Suprapubic skin (tissue), 4 donors: Measurements from ENCODE around the gene PARN. TPM values are rescaled to one million over a fixed set of nuclear protein-coding genes. Genes with fewer than 3 reads are reported as not detected.
"Not testable (repeated sequence)": the region's sequence is repeated elsewhere in the genome, so short reads cannot be mapped to it uniquely, and the experiment has no call there.

Experiments used
- DNase-seq, 2 donors: peaks; one replicate each; pipeline ENCODE4 v3.0.0-alpha.2; 2019; ENCODE audit warnings: low spot score in 2 of 2
- H3K27ac ChIP-seq: fragments of 200-600 bp; sonication (generic); one replicate; pipeline ENCODE4 v1.5.1; 2019
- H3K27me3 ChIP-seq: fragments of 200-600 bp; sonication (generic); one replicate; pipeline ENCODE4 v1.5.1; 2019
- H3K36me3 ChIP-seq: fragments of 200-600 bp; sonication (generic); one replicate; pipeline ENCODE4 v1.5.1; 2019
- H3K4me1 ChIP-seq: fragments of 200-600 bp; sonication (generic); one replicate; pipeline ENCODE4 v1.5.1; 2019
- H3K4me3 ChIP-seq: fragments of 200-600 bp; sonication (generic); one replicate; pipeline ENCODE4 v1.5.1; 2019; ENCODE audit warnings: mild to moderate bottlenecking
- H3K9me3 ChIP-seq: fragments of 200-600 bp; sonication (generic); one replicate; pipeline ENCODE4 v1.5.1; 2019
- CTCF ChIP-seq, 2 donors: fragments of 200-600 bp in 1 of 2; fragments of 450-650 bp in 1 of 2; sonication (generic) in 1 of 2; IDR thresholded peaks; one replicate each; pipeline ENCODE4 v1.5.1; 2016 to 2019; ENCODE audit warnings: antibody characterized with exemption in 2 of 2, mild to moderate bottlenecking in 1 of 2, moderate library complexity in 1 of 2
- EP300 ChIP-seq: sonication (generic); formaldehyde crosslinking; IDR thresholded peaks from one replicate; pipeline ENCODE4 v1.6.1; 2017; ENCODE audit warnings: antibody characterized with exemption
- POLR2A ChIP-seq, 2 donors: fragments of 450-650 bp; IDR thresholded peaks; one replicate each; pipeline ENCODE4 v1.6.1; 2017; ENCODE audit warnings: antibody characterized with exemption in 2 of 2, mild to moderate bottlenecking in 2 of 2, moderate library complexity in 2 of 2
- POLR2AphosphoS5 ChIP-seq, 3 donors: sonication (generic); formaldehyde crosslinking; IDR thresholded peaks; one replicate each; pipeline ENCODE4 v1.6.1; 2017; ENCODE audit warnings: antibody characterized with exemption in 3 of 3
- WGBS: methylation state at CpG from one replicate; pipeline ENCODE4 v1.1.5; 2018; 5-methylcytosine and 5-hydroxymethylcytosine counted together
- total RNA-seq, 4 donors: library from RNA; depleted of rRNA; stranded (reverse); fragments of >200 nt; gene quantifications; one replicate each; pipeline ENCODE4 v1.1.0, GENCODE V29; 2016

The PARN gene
- total RNA-seq, 4 donors from 2014 or later: 33.7 to 44.6 (median 37.1) TPM

- Histone ChIP-seq H3K27me3 (no peaks in the 10 kb centered on the region), H3K36me3 (peaks cover 13% of the 10 kb centered on the region), H3K27ac (no peak overlapping the region), H3K9me3 (no peaks in the 10 kb centered on the region), H3K4me3 (no peak overlapping the region), H3K4me1 (peaks cover 13% of the 10 kb centered on the region)
- WGBS: 96% methylated on average over 5 of the region's 5 CpGs
- TF ChIP-seq POLR2AphosphoS5 (IDR thresholded peaks at IDR 0.05): no peak
- no peak for TF ChIP-seq EP300
- TF ChIP-seq POLR2A (IDR thresholded peaks at IDR 0.05): no peak
- no peak for TF ChIP-seq CTCF (IDR thresholded peaks at IDR 0.05)
- DNase-seq: no peak
Observed at GRCh38 chr16:14447783-14448182, 182.3 kb downstream of the PARN start.

GRCh38 chr16:14446796-14447195, 183.3 kb downstream of the PARN start:
- no peak for TF ChIP-seq CTCF (IDR thresholded peaks at IDR 0.05)
- TF ChIP-seq POLR2AphosphoS5 (IDR thresholded peaks at IDR 0.05): no peak
- TF ChIP-seq EP300: no peak
- no peak for TF ChIP-seq POLR2A (IDR thresholded peaks at IDR 0.05)
- Histone ChIP-seq H3K4me1 (peaks cover 13% of the 10 kb centered on the region), H3K36me3 (peaks cover 13% of the 10 kb centered on the region), H3K9me3 (no peaks in the 10 kb centered on the region), H3K27me3 (no peaks in the 10 kb centered on the region), H3K27ac (no peak overlapping the region), H3K4me3 (no peak overlapping the region)
- 78% methylated on average over 5 of the region's 5 CpGs for WGBS
- no peak for DNase-seq

GRCh38 chr16:14445937-14446715, 183.9 kb downstream of the PARN start:
- TF ChIP-seq EP300 (no peak), CTCF (IDR thresholded peaks at IDR 0.05) (no peak), POLR2AphosphoS5 (IDR thresholded peaks at IDR 0.05) (no peak), POLR2A (IDR thresholded peaks at IDR 0.05) (no peak)
- no peaks in the 10 kb centered on the region for H3K9me3 ChIP-seq
- H3K27me3 ChIP-seq: no peaks in the 10 kb centered on the region
- no peak overlapping the region for H3K27ac ChIP-seq
- 92% methylated on average over 12 of the region's 12 CpGs for WGBS
- no peak for DNase-seq
- peaks cover 13% of the 10 kb centered on the region for H3K36me3 ChIP-seq
- no peak overlapping the region for H3K4me3 ChIP-seq
- H3K4me1 ChIP-seq: peaks cover 13% of the 10 kb centered on the region

GRCh38 chr16:14444979-14445810, 184.9 kb downstream of the PARN start:
- no peak for TF ChIP-seq POLR2A (IDR thresholded peaks at IDR 0.05)
- TF ChIP-seq EP300: no peak
- no peak for TF ChIP-seq CTCF (IDR thresholded peaks at IDR 0.05)
- no peak for TF ChIP-seq POLR2AphosphoS5 (IDR thresholded peaks at IDR 0.05)
- peaks cover 13% of the 10 kb centered on the region for H3K36me3 ChIP-seq
- DNase-seq: no peak
- no peaks in the 10 kb centered on the region for H3K27me3 ChIP-seq
- peaks cover 9% of the 10 kb centered on the region for H3K4me1 ChIP-seq
- H3K9me3 ChIP-seq: no peaks in the 10 kb centered on the region
- no peak overlapping the region for H3K4me3 ChIP-seq
- no peak overlapping the region for H3K27ac ChIP-seq
- 91% methylated on average over 8 of the region's 8 CpGs for WGBS

GRCh38 chr16:14441533-14441932, 188.5 kb downstream of the PARN start:
- not testable (repeated sequence) for DNase-seq, H3K4me3 ChIP-seq, H3K27me3 ChIP-seq, H3K4me1 ChIP-seq, H3K9me3 ChIP-seq, H3K27ac ChIP-seq
- WGBS: 85% methylated on average over 6 of the region's 9 CpGs
- peaks cover 17% of the 10 kb centered on the region for H3K36me3 ChIP-seq
